PC-9 (cell line): ENCODE results near the gene PRRX2.

Experiments
- EZH2 ChIP-seq: fragments of 200-600 bp; sonication (generic); IDR thresholded peaks from 2 replicates; pipeline ENCODE4 v1.8.0; 2017; ENCODE audit warnings: antibody characterized with exemption, low read depth
- TF ChIP-seq, protein P1 (sequence below): fragments of 200-600 bp; sonication (generic); conservative IDR thresholded peaks from 2 replicates; pipeline ENCODE4 v1.6.1; 2017; ENCODE audit warnings: mixed run types, antibody characterized with exemption, mild to moderate bottlenecking, moderate library complexity

DNA sequence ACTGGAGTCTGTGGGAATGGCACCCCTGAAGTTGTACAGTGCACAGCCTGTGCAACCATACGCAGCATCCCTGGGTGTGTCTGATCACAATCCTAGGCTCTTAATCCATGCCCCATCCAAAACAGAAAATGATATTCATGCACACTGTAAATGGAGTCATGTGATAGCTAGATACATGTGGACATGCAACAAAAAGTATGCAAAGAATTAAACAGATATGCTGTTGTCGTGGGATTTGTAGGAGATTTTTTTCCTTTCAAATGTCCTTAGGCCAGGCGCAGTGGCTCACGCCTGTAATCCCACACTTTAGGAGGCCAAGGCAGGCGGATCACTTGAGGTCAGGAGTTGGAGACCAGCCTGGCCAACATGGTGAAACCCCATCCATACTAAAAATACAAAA lies 36.1 kb downstream of the PRRX2 start:
- TF ChIP-seq, protein P1, sequence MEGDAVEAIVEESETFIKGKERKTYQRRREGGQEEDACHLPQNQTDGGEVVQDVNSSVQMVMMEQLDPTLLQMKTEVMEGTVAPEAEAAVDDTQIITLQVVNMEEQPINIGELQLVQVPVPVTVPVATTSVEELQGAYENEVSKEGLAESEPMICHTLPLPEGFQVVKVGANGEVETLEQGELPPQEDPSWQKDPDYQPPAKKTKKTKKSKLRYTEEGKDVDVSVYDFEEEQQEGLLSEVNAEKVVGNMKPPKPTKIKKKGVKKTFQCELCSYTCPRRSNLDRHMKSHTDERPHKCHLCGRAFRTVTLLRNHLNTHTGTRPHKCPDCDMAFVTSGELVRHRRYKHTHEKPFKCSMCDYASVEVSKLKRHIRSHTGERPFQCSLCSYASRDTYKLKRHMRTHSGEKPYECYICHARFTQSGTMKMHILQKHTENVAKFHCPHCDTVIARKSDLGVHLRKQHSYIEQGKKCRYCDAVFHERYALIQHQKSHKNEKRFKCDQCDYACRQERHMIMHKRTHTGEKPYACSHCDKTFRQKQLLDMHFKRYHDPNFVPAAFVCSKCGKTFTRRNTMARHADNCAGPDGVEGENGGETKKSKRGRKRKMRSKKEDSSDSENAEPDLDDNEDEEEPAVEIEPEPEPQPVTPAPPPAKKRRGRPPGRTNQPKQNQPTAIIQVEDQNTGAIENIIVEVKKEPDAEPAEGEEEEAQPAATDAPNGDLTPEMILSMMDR: no peak
- TF ChIP-seq EZH2: no peak
